ENCODE measurements around the gene CD7.

DNA sequence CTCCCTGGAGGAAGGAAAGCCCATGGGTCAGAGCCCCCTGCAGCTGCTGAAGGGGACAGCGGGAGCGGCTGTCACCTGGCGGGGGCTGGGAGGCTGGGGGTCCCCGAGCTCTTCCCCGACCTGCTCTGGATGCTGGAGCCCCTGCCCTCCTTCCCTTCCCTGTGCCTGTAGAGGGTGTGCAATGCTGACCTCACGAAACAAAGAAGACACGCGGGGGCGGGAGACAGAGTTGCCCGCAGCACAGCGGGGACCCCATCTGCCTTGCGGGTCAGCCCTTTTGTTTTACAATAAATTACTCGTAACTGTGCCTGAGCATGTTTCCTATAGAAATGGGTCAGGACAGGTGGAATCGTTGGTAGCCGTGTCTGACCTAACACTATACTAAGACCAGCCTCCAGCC lies 9.9 kb upstream of the CD7 start:
- TF ChIP-seq, protein P1, sequence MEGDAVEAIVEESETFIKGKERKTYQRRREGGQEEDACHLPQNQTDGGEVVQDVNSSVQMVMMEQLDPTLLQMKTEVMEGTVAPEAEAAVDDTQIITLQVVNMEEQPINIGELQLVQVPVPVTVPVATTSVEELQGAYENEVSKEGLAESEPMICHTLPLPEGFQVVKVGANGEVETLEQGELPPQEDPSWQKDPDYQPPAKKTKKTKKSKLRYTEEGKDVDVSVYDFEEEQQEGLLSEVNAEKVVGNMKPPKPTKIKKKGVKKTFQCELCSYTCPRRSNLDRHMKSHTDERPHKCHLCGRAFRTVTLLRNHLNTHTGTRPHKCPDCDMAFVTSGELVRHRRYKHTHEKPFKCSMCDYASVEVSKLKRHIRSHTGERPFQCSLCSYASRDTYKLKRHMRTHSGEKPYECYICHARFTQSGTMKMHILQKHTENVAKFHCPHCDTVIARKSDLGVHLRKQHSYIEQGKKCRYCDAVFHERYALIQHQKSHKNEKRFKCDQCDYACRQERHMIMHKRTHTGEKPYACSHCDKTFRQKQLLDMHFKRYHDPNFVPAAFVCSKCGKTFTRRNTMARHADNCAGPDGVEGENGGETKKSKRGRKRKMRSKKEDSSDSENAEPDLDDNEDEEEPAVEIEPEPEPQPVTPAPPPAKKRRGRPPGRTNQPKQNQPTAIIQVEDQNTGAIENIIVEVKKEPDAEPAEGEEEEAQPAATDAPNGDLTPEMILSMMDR (IDR thresholded peaks at IDR 0.05 in 8 of 11, conservative IDR thresholded peaks at IDR 0.05 in 3 of 11): no peak
- no peak for TF ChIP-seq POLR2A (IDR thresholded peaks at IDR 0.05)

Measured in spleen (tissue), 7 donors.